GM19328 (cell line): ENCODE data around the gene ATP5F1A.
"Not testable (repeated sequence)": the region's sequence is repeated elsewhere in the genome, so short reads cannot be mapped to it uniquely, and the experiment has no call there.

Experiments
- ATAC-seq: cut with Tn5 transposase; IDR thresholded peaks from one replicate; pipeline ENCODE4 v1.9.1; 2021; ENCODE audit warnings: mild to moderate bottlenecking, moderate library complexity; ENCODE audit not compliant: unreplicated experiment

ATP5F1A gene

GRCh38 chr18:46048641-46049040, 49.5 kb downstream of the ATP5F1A start:
- ATAC-seq = no peak

- not testable (repeated sequence) for ATAC-seq
These were observed 50.7 kb downstream of the ATP5F1A start for GRCh38 chr18:46047369-46047768.

DNA sequence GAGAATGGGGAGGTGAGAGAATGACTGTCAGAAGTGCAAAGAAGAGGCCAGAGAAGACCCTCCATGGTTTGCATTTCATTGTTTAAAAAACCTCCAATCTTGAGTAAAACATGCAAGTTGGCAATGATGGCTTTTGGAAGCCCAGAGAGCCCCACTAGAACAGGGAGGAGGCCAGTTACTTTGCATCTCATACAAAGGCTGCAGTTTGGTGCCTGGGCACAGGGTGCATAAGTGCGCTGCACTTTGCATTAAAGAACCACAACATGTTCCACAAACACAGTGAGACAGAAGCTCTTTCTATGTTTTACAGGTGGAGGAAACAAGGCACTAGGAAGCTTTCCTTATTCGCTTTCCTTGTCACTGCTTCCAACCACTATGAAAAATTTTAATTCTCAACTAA, 51.4 kb downstream of the ATP5F1A start:
- ATAC-seq = no peak

- ATAC-seq = no peak
These were observed 52.0 kb downstream of the ATP5F1A start for GRCh38 chr18:46046126-46046525.

GRCh38 chr18:46042571-46043123, 55.4 kb downstream of the ATP5F1A start:
- no peak for ATAC-seq

DNA sequence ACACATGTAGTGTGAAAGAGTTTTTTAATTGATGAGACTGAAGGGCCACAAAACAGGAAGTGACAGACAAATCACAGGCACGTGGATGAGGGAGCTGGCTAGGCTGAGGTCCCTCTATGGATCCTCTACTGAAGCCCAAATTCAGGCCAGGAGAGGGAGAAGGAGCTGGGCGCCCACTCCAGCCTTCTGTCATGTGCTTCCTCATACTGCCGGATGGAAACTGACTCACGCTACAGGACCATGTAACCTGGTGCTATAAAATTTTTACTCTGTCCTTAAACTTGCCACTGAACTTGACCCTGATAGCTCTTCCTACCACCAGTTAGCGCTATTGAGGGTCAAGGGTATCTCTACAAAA, 57.4 kb downstream of the ATP5F1A start:
- ATAC-seq = no peak

- ATAC-seq = no peak
These were observed 57.9 kb downstream of the ATP5F1A start for GRCh38 chr18:46040033-46040746.

GRCh38 chr18:46037512-46038305, 60.4 kb downstream of the ATP5F1A start:
- no peak for ATAC-seq

DNA sequence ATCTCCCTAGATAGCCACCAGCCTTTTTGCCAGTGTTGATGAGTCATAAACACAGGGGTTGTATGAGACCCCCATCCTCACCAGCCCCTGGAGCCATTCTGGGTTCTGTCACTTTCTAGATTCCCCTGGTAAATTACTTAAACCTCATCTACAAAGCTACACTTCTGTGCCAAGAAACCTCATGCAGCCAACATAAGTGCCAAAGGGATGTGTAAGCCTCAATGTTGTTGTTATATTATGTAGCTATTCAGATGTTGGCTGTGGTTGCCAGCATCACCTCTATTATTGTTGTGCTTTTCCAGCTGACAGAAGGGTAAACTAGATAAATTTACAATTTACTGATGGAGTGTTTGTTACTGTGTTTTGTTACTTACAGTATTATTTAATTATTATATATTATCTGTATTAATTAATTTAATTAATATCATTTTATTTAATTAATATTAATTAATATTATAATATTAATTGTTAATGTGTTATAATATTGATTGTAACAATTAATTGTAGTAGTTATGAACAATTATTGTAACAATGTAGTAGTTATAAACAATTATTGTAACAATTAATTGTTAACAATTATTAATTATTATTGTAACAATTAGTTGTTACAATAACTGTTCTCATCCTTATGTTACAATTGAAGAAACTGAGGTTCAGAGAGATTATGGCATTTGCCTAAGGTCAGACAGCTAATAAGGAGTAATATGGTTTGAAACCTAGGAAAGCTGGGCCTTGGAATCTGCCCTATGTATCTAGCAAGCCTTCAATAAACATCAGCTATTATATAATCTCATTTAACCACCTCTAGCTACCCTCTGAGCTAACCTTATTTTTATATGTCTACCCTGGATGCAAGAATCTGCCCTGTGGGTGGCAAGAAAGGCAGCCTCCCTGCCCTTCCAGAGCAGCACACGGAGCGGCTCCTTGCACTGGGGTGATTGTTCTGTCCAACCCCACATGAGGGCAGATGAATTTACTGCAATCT, 62.1 kb downstream of the ATP5F1A start:
- ATAC-seq = no peak

GRCh38 chr18:46034230-46034629, 63.9 kb downstream of the ATP5F1A start:
- no peak for ATAC-seq

DNA sequence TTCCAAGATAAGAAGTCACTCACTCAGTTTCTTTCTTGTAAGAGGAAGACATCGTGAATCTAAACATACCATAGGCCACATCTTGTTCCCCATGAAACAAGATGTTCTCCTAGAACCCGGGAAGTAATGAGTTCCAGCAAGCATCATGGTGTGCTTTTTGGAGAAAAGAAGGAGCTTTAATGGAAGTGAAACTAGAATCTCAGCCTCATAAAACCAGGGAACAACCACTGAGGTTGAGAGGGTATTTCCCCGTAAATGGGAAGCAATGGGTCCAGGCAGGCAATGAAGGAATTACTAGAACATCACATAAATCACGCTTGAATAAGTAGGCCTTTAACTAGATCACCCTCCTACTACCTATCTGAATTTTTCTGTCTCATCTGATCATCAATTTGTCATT, 66.4 kb downstream of the ATP5F1A start:
- ATAC-seq = no peak
